WTC11 (cell line): ENCODE results near the gene TMEM131L.

Experiments used
- CREM ChIP-seq: sonication (generic); formaldehyde crosslinking; IDR thresholded peaks from 2 replicates; pipeline ENCODE4 v1.8.1; 2022; ENCODE audit warnings: mild to moderate bottlenecking, missing genetic modification reagents, moderate library complexity
- GABPB1 ChIP-seq: sonication (generic); formaldehyde crosslinking; IDR thresholded peaks from 2 replicates; pipeline ENCODE4 v1.8.1; 2023; ENCODE audit warnings: mild to moderate bottlenecking, missing genetic modification reagents
- JUN ChIP-seq: sonication (generic); formaldehyde crosslinking; IDR thresholded peaks from 2 replicates; pipeline ENCODE4 v1.8.0; 2023; ENCODE audit warnings: mild to moderate bottlenecking, missing genetic modification reagents
- RELA ChIP-seq: sonication (generic); formaldehyde crosslinking; IDR thresholded peaks from 2 replicates; pipeline ENCODE4 v1.8.1; 2022; ENCODE audit warnings: missing genetic modification reagents, mild to moderate bottlenecking, borderline replicate concordance
- TF ChIP-seq, protein P1 (sequence below): sonication (generic); formaldehyde crosslinking; IDR thresholded peaks from 2 replicates; pipeline ENCODE4 v1.8.1; 2022; ENCODE audit warnings: low read depth, missing genetic modification reagents, borderline replicate concordance
- TF ChIP-seq, protein P2 (sequence below): sonication (generic); formaldehyde crosslinking; IDR thresholded peaks from 2 replicates; pipeline ENCODE4 v1.8.0; 2022; ENCODE audit warnings: mild to moderate bottlenecking, missing genetic modification reagents
- TF ChIP-seq, protein P3 (sequence below): fragments of 200-600 bp; IDR thresholded peaks from 2 replicates; pipeline ENCODE4 v1.8.0; 2022; ENCODE audit warnings: antibody characterized with exemption
- TF ChIP-seq, protein P4 (sequence below): fragments of 250-450 bp; sonication (Bioruptor Pico); IDR thresholded peaks from 2 replicates; pipeline ENCODE4 v1.8.0; 2021; ENCODE audit warnings: mild to moderate bottlenecking

DNA sequence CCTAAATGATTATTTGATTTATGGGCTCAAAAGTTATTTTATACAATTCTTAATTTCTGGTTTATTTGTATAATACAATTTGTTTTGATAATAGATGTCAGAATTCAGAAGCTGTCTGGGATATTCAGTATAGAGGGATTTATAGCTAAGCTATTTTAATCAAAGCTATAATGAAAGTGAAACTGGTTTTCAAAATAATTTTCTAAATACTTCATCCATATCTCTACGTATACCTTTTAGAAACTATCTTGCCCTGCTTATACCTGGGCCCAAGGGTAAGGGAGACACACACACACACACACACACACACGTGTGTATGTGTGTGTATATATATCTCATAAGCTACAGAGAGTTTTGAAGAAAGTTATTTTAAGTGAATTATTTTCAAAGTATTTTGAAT, 2.9 kb downstream of the TMEM131L start:
- TF ChIP-seq JUN (no peak), RELA (CRISPR knock-in tag) (no peak), GABPB1 (CRISPR knock-in tag) (no peak), CREM (CRISPR knock-in tag) (no peak)
- TF ChIP-seq, protein P1, sequence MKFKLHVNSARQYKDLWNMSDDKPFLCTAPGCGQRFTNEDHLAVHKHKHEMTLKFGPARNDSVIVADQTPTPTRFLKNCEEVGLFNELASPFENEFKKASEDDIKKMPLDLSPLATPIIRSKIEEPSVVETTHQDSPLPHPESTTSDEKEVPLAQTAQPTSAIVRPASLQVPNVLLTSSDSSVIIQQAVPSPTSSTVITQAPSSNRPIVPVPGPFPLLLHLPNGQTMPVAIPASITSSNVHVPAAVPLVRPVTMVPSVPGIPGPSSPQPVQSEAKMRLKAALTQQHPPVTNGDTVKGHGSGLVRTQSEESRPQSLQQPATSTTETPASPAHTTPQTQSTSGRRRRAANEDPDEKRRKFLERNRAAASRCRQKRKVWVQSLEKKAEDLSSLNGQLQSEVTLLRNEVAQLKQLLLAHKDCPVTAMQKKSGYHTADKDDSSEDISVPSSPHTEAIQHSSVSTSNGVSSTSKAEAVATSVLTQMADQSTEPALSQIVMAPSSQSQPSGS (CRISPR knock-in tag), result no peak
- TF ChIP-seq, protein P2, sequence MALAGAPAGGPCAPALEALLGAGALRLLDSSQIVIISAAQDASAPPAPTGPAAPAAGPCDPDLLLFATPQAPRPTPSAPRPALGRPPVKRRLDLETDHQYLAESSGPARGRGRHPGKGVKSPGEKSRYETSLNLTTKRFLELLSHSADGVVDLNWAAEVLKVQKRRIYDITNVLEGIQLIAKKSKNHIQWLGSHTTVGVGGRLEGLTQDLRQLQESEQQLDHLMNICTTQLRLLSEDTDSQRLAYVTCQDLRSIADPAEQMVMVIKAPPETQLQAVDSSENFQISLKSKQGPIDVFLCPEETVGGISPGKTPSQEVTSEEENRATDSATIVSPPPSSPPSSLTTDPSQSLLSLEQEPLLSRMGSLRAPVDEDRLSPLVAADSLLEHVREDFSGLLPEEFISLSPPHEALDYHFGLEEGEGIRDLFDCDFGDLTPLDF, result no peak
- TF ChIP-seq, protein P3, sequence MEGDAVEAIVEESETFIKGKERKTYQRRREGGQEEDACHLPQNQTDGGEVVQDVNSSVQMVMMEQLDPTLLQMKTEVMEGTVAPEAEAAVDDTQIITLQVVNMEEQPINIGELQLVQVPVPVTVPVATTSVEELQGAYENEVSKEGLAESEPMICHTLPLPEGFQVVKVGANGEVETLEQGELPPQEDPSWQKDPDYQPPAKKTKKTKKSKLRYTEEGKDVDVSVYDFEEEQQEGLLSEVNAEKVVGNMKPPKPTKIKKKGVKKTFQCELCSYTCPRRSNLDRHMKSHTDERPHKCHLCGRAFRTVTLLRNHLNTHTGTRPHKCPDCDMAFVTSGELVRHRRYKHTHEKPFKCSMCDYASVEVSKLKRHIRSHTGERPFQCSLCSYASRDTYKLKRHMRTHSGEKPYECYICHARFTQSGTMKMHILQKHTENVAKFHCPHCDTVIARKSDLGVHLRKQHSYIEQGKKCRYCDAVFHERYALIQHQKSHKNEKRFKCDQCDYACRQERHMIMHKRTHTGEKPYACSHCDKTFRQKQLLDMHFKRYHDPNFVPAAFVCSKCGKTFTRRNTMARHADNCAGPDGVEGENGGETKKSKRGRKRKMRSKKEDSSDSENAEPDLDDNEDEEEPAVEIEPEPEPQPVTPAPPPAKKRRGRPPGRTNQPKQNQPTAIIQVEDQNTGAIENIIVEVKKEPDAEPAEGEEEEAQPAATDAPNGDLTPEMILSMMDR, result no peak
- TF ChIP-seq, protein P4, sequence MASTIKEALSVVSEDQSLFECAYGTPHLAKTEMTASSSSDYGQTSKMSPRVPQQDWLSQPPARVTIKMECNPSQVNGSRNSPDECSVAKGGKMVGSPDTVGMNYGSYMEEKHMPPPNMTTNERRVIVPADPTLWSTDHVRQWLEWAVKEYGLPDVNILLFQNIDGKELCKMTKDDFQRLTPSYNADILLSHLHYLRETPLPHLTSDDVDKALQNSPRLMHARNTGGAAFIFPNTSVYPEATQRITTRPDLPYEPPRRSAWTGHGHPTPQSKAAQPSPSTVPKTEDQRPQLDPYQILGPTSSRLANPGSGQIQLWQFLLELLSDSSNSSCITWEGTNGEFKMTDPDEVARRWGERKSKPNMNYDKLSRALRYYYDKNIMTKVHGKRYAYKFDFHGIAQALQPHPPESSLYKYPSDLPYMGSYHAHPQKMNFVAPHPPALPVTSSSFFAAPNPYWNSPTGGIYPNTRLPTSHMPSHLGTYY (CRISPR knock-in tag), result no peak
